Measurements from ENCODE around the gene APOL4.

GRCh38 chr22:36165141-36165540 lies 36.5 kb downstream of the APOL4 start:
- TF ChIP-seq, protein P1, sequence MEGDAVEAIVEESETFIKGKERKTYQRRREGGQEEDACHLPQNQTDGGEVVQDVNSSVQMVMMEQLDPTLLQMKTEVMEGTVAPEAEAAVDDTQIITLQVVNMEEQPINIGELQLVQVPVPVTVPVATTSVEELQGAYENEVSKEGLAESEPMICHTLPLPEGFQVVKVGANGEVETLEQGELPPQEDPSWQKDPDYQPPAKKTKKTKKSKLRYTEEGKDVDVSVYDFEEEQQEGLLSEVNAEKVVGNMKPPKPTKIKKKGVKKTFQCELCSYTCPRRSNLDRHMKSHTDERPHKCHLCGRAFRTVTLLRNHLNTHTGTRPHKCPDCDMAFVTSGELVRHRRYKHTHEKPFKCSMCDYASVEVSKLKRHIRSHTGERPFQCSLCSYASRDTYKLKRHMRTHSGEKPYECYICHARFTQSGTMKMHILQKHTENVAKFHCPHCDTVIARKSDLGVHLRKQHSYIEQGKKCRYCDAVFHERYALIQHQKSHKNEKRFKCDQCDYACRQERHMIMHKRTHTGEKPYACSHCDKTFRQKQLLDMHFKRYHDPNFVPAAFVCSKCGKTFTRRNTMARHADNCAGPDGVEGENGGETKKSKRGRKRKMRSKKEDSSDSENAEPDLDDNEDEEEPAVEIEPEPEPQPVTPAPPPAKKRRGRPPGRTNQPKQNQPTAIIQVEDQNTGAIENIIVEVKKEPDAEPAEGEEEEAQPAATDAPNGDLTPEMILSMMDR (IDR thresholded peaks at IDR 0.05; ENCODE audit: insufficient read depth, low read depth, low read length), result no peak
- no peak for TF ChIP-seq EZH2 (IDR thresholded peaks at IDR 0.05; ENCODE audit: insufficient read depth, low read length)

Measured in astrocyte (in vitro differentiated cells and primary cell).